GM12878 (cell line): ENCODE measurements around the gene DGLUCY. TPM values are rescaled to one million over a fixed set of nuclear protein-coding genes. Genes with fewer than 3 reads are reported as not detected.

ENCODE experiments used
- ATAC-seq: fragments of 200-7000 bp; cut with Tn5 transposase; 3 replicates; pipeline ENCODE4 v1.9.1; 2020; ENCODE audit warnings: mild to moderate bottlenecking, moderate library complexity
- BruUV-seq: library from RNA; stranded (reverse); fragments of 400-500 nt; replicated peaks from 2 replicates; lab custom pipeline; 2021; lab: Mats Ljungman, UMichigan
- CTCF ChIA-PET: fragments of 300-600 bp; sonication (Branson Sonifier 250); formaldehyde crosslinking; extraction: SDS; loops from one replicate; lab custom pipeline; 2021; ENCODE audit warnings: inconsistent platforms; lab: Yijun Ruan, JAX
- POLR2A ChIA-PET: fragments of 350-600 bp; formaldehyde crosslinking; extraction: SDS; loops from one replicate; lab custom pipeline; 2021; ENCODE audit warnings: inconsistent platforms; lab: Charles Lee
- RAD21 ChIA-PET: fragments of 300-600 bp; sonication (Branson Sonifier 250); formaldehyde crosslinking; loops from one replicate; lab custom pipeline; 2023; ENCODE audit warnings: antibody characterized with exemption; ENCODE audit not compliant: unreplicated experiment; lab: Charles Lee
- SMC1A ChIA-PET: fragments of 300-600 bp; sonication (Branson Sonifier 250); formaldehyde crosslinking; loops from one replicate; lab custom pipeline; 2023; ENCODE audit not compliant: unreplicated experiment, uncharacterized antibody; lab: Charles Lee
- DNase-seq: peaks from one replicate; pipeline ENCODE4 v3.0.0-alpha.2; 2011; ENCODE audit warnings: low read depth, low spot score
- FAIRE-seq: peaks from 3 replicates; lab custom pipeline; 2011; peaks lifted over from hg19 to GRCh38; lab: Jason Lieb, UNC
- H2AFZ ChIP-seq: 2 replicates; pipeline ENCODE4 v1.6.0; 2011; ENCODE audit warnings: low read depth, low read length, control low read depth; ENCODE audit not compliant: control insufficient read depth
- H3K27ac ChIP-seq: 2 replicates; pipeline ENCODE4 v1.5.1; 2011; ENCODE audit warnings: control low read depth; ENCODE audit not compliant: control insufficient read depth, insufficient read depth
- H3K27me3 ChIP-seq, 2 experiments: replicated peaks in 1 of 2; 2 replicates each; pipeline versions ENCODE4 v1.6.0 to v1.6.1; 2011; ENCODE audit warnings: low read length in 1 of 2; ENCODE audit not compliant: control insufficient read depth in 2 of 2, insufficient read depth in 2 of 2
- H3K36me3 ChIP-seq, 2 experiments: 2 replicates each; pipeline ENCODE4 v1.5.1; 2011; ENCODE audit warnings: low read length in 1 of 2; ENCODE audit not compliant: control insufficient read depth in 2 of 2, insufficient read depth in 2 of 2
- H3K4me1 ChIP-seq: 2 replicates; pipeline ENCODE4 v1.6.1; 2011; ENCODE audit warnings: mild to moderate bottlenecking, low read length, moderate library complexity, mixed read lengths; ENCODE audit not compliant: control insufficient read depth, insufficient read depth
- H3K4me2 ChIP-seq: 2 replicates; pipeline ENCODE4 v1.6.0; 2011; ENCODE audit warnings: control low read depth; ENCODE audit not compliant: control insufficient read depth, insufficient read depth
- H3K4me3 ChIP-seq: fragments of 200-600 bp; sonication (generic); 2 replicates; pipeline ENCODE4 v1.5.1; 2016
- H3K79me2 ChIP-seq: 2 replicates; pipeline ENCODE4 v1.6.0; 2011; ENCODE audit warnings: low read length; ENCODE audit not compliant: control insufficient read depth, insufficient read depth
- H3K9ac ChIP-seq: 2 replicates; pipeline ENCODE4 v1.8.0; 2011; ENCODE audit warnings: low read length, control low read depth, mixed read lengths; ENCODE audit not compliant: control insufficient read depth, insufficient read depth
- H3K9me3 ChIP-seq: replicated peaks from 3 replicates; pipeline ENCODE4 v1.5.1; 2011; ENCODE audit warnings: mild to moderate bottlenecking, low read length; ENCODE audit not compliant: control insufficient read depth, insufficient read depth
- H4K20me1 ChIP-seq: 2 replicates; pipeline ENCODE4 v1.6.0; 2011; ENCODE audit not compliant: control insufficient read depth, insufficient read depth
- E4F1 ChIP-seq: fragments of 450-650 bp; IDR thresholded peaks from 2 replicates; pipeline ENCODE4 v1.6.1; 2018; ENCODE audit warnings: borderline replicate concordance, mild to moderate bottlenecking; ENCODE audit not compliant: partially characterized antibody
- FOXM1 ChIP-seq: IDR thresholded peaks from 2 replicates; pipeline ENCODE4 v1.6.1; 2012; ENCODE audit warnings: low read depth, mild to moderate bottlenecking, inconsistent platforms, low read length, moderate library complexity
- KDM1A ChIP-seq: fragments of 200-600 bp; sonication (generic); IDR thresholded peaks from 2 replicates; pipeline ENCODE4 v1.6.1; 2016; ENCODE audit warnings: borderline replicate concordance
- MAX ChIP-seq: IDR thresholded peaks from 2 replicates; pipeline ENCODE4 v1.6.1; 2012; ENCODE audit warnings: low read depth, low read length, improper control_type of control experiment
- MYB ChIP-seq: fragments of 150-350 bp; IDR thresholded peaks from 2 replicates; pipeline ENCODE4 v1.6.1; 2014; ENCODE audit warnings: mild to moderate bottlenecking, low read depth, low read length, borderline replicate concordance
- NBN ChIP-seq: fragments of 450-650 bp; IDR thresholded peaks from 2 replicates; pipeline ENCODE4 v1.6.1; 2016
- NFYA ChIP-seq: IDR thresholded peaks from 2 replicates; pipeline ENCODE4 v1.6.1; 2011; ENCODE audit warnings: low read depth, mild to moderate bottlenecking, low read length, improper control_type of control experiment, borderline replicate concordance
- RELA ChIP-seq: fragments of 450-650 bp; IDR thresholded peaks from 2 replicates; pipeline ENCODE4 v1.8.0; 2014; ENCODE audit warnings: borderline replicate concordance; ENCODE audit not compliant: partially characterized antibody
- SP1 ChIP-seq: IDR thresholded peaks from one replicate; pipeline ENCODE4 v1.6.1; 2011; ENCODE audit warnings: low read depth, low read length
- SREBF2 ChIP-seq: IDR thresholded peaks from 2 replicates; pipeline ENCODE4 v1.6.1; 2012; ENCODE audit warnings: mild to moderate bottlenecking, low read length
- USF1 ChIP-seq: IDR thresholded peaks from 2 replicates; pipeline ENCODE4 v1.6.1; 2011; ENCODE audit warnings: borderline replicate concordance, low read depth, mild to moderate bottlenecking, moderate library complexity, mixed read lengths, low read length; ENCODE audit not compliant: insufficient read depth; ENCODE audit errors: extremely low read length
- ZNF207 ChIP-seq: fragments of 450-650 bp; IDR thresholded peaks from 2 replicates; pipeline ENCODE4 v1.6.1; 2014; ENCODE audit warnings: antibody characterized with exemption, mild to moderate bottlenecking, borderline replicate concordance
- WGBS: methylation state at CpG from one replicate; pipeline ENCODE4 v1.1.6; 2016; ENCODE audit warnings: low lambda C conversion rate; ENCODE audit not compliant: insufficient replicate concordance, insufficient coverage; ENCODE audit errors: missing lambda C conversion rate; 5-methylcytosine and 5-hydroxymethylcytosine counted together
- in situ Hi-C: fragments of 300-500 bp; cut with MboI; formaldehyde crosslinking; loops from 9 replicates; pipeline ENCODE4 v1.14.3; 2018; ENCODE audit warnings: mixed read lengths
- intact Hi-C: fragments of 100-400 bp; cut with micrococcal nuclease; formaldehyde crosslinking; loops from one replicate; pipeline ENCODE4 v1.14.2; 2022; ENCODE audit not compliant: unreplicated experiment
- polyA plus RNA-seq, 11 experiments: library from polyadenylated mRNA; depleted of rRNA in 4 of 11; unstranded in 6 of 11; stranded (reverse) in 5 of 11; fragments of >200 nt; fragmentation: Nextera tagmentation in 4 of 11; fragmentation: Illumina TruSeq in 1 of 11; extraction: Ambion mirVana in 4 of 11; extraction: Trizol in 1 of 11; gene quantifications; 1 replicate in 1 of 11; 2 replicates in 10 of 11; pipeline versions ENCODE4 v1.2.1 to v1.2.3, GENCODE V29; 2011 to 2016; ENCODE audit warnings: inconsistent platforms in 2 of 11, missing spikeins in 2 of 11, low read depth in 1 of 11
- total RNA-seq, 4 experiments: library from RNA; depleted of rRNA in 3 of 4; stranded (reverse); fragments of >200 nt in 3 of 4; fragmentation: Illumina TruSeq in 1 of 4; extraction: Trizol in 1 of 4; gene quantifications; 2 replicates each; pipeline versions ENCODE4 v1.2.1 to v1.2.3, GENCODE V29; 2013 to 2021
- TF ChIP-seq, protein P1 (sequence below): fragments of 450-650 bp; formaldehyde crosslinking; IDR thresholded peaks from 2 replicates; pipeline ENCODE4 v1.4.0; 2020; ENCODE audit warnings: mild to moderate bottlenecking, moderate library complexity

The DGLUCY gene
- total and polyA plus RNA-seq, 10 of the 15 experiments (the other 5 are each of a cell fraction or from before 2014, with no cell fraction given) = 15.0 to 70.3 (median 55.1) TPM

GRCh38 chr14:91274796-91275195, 160.9 kb downstream of the DGLUCY start:
- in situ Hi-C loops (no loop called here), intact Hi-C loops (no loop called here)
- Histone ChIP-seq H3K27me3 (no peaks in the 10 kb centered on the region), H2AFZ (no peak overlapping the region), H4K20me1 (no peaks in the 10 kb centered on the region), H3K27ac (no peak overlapping the region), H3K9me3 (no peaks in the 10 kb centered on the region), H3K4me3 (no peak overlapping the region), H3K4me1 (no peaks in the 10 kb centered on the region), H3K79me2 (no peaks in the 10 kb centered on the region), H3K9ac (no peak overlapping the region), H3K4me2 (no peak overlapping the region), H3K36me3 (peaks cover 30 to 42% of the 10 kb centered on the region in 2 experiments)
- no peak for ATAC-seq
- RAD21 ChIA-PET = interaction anchor here (1.4 kb wide), 1 partner anchor 11 kb away, joined by 5 read pairs; no protein-coding TSS in a partner anchor
- SMC1A ChIA-PET = interaction anchor here (0.5 to 1.6 kb wide), 2 partner anchors 98 to 571 kb away, joined by 3 to 5 read pairs; no protein-coding TSS in a partner anchor
- CTCF ChIA-PET = interaction anchor here (1.2 kb wide), 1 partner anchor 97 kb away, joined by 4 read pairs; no protein-coding TSS in a partner anchor
- TF ChIP-seq MAX (no peak), E4F1 (no peak), RELA (no peak), FOXM1 (no peak), KDM1A (no peak), MYB (no peak), SP1 (no peak), ZNF207 (no peak), NBN (no peak), SREBF2 (no peak), USF1 (no peak), NFYA (no peak)
- TF ChIP-seq, protein P1, sequence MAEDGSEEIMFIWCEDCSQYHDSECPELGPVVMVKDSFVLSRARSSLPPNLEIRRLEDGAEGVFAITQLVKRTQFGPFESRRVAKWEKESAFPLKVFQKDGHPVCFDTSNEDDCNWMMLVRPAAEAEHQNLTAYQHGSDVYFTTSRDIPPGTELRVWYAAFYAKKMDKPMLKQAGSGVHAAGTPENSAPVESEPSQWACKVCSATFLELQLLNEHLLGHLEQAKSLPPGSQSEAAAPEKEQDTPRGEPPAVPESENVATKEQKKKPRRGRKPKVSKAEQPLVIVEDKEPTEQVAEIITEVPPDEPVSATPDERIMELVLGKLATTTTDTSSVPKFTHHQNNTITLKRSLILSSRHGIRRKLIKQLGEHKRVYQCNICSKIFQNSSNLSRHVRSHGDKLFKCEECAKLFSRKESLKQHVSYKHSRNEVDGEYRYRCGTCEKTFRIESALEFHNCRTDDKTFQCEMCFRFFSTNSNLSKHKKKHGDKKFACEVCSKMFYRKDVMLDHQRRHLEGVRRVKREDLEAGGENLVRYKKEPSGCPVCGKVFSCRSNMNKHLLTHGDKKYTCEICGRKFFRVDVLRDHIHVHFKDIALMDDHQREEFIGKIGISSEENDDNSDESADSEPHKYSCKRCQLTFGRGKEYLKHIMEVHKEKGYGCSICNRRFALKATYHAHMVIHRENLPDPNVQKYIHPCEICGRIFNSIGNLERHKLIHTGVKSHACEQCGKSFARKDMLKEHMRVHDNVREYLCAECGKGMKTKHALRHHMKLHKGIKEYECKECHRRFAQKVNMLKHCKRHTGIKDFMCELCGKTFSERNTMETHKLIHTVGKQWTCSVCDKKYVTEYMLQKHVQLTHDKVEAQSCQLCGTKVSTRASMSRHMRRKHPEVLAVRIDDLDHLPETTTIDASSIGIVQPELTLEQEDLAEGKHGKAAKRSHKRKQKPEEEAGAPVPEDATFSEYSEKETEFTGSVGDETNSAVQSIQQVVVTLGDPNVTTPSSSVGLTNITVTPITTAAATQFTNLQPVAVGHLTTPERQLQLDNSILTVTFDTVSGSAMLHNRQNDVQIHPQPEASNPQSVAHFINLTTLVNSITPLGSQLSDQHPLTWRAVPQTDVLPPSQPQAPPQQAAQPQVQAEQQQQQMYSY (CRISPR knock-in tag) = no peak
- WGBS = over 99% methylated on average over 9 of the region's 9 CpGs
- POLR2A ChIA-PET = no interaction called here
- no peak for FAIRE-seq
- no TSS peak for BruUV-seq
- no peak for DNase-seq
